Measurements from ENCODE around the gene TESK1. TPM values are rescaled to one million over a fixed set of nuclear protein-coding genes. Genes with fewer than 3 reads are reported as not detected.

TESK1 gene
- total and polyA plus RNA-seq, 4 donors: 13.7 to 46.9 (median 30.5) TPM

GRCh38 chr9:35603986-35604577 lies 980 bp upstream of the TESK1 start:
- DNase-seq: peak; percentile 100
- peak; percentile 86 for TF ChIP-seq CTCF (IDR thresholded peaks at IDR 0.05; ENCODE audit: control extremely low read depth, extremely low read depth)
- Histone ChIP-seq H3K9ac (ENCODE audit: insufficient read depth in 1 of 2, low read length in 2 of 2) (peak overlapping the region in 1 of 2 donors; percentile 95), H3K4me3 (peak overlapping the region; percentile 58), H3K9me3 (ENCODE audit: control insufficient read depth in 4 of 4, insufficient read depth in 3 of 4, low read length in 3 of 4) (no peaks in the 10 kb centered on the region), H3K4me1 (ENCODE audit: control insufficient read depth in 5 of 5, insufficient read depth in 5 of 5, low read length in 5 of 5) (peaks cover 0 to 29% (median 10%) of the 10 kb centered on the region in 5 donors), H3K27me3 (ENCODE audit: control insufficient read depth in 3 of 3, insufficient read depth in 3 of 3, low read length in 2 of 3) (no peaks in the 10 kb centered on the region), H3K36me3 (ENCODE audit: control insufficient read depth in 4 of 4, insufficient read depth in 4 of 4, low read length in 4 of 4) (peaks cover under 1 to 13% (median 7%) of the 10 kb centered on the region in 4 donors), H3K27ac (ENCODE audit: low read depth in 1 of 2, low read length in 1 of 2) (peak overlapping the region; percentile 91)
- ATAC-seq (ENCODE audit: insufficient read depth, low FRiP score): peak; percentile 90
- 0% methylated on average over 41 of the region's 41 CpGs for WGBS, 2 donors

- H3K9me3 ChIP-seq (ENCODE audit: control insufficient read depth in 4 of 4, insufficient read depth in 3 of 4, low read length in 3 of 4): no peaks in the 10 kb centered on the region
- H3K27me3 ChIP-seq (ENCODE audit: control insufficient read depth in 3 of 3, insufficient read depth in 3 of 3, low read length in 2 of 3): no peaks in the 10 kb centered on the region
- DNase-seq: peak; percentile 9 to 24 (median 17)
- H3K4me3 ChIP-seq: peak overlapping the region; percentile 64
- WGBS, 2 donors: 1% methylated on average over 63 to 76 of the region's 76 CpGs
- peak overlapping the region; percentile 8 to 68 for H3K9ac ChIP-seq (ENCODE audit: insufficient read depth in 1 of 2, low read length in 2 of 2)
- H3K36me3 ChIP-seq (ENCODE audit: control insufficient read depth in 4 of 4, insufficient read depth in 4 of 4, low read length in 4 of 4): peaks cover 2 to 23% (median 12%) of the 10 kb centered on the region in 4 donors
- H3K27ac ChIP-seq (ENCODE audit: low read depth in 1 of 2, low read length in 1 of 2): peak overlapping the region; percentile 33 to 82
- TF ChIP-seq CTCF (IDR thresholded peaks at IDR 0.05; ENCODE audit: control extremely low read depth, extremely low read depth): no peak
- H3K4me1 ChIP-seq (ENCODE audit: control insufficient read depth in 5 of 5, insufficient read depth in 5 of 5, low read length in 5 of 5): peaks cover 0 to 29% (median 10%) of the 10 kb centered on the region in 5 donors
- no peak for ATAC-seq (ENCODE audit: insufficient read depth, low FRiP score)
Observed at GRCh38 chr9:35605351-35606137, 482 bp downstream of the TESK1 start.

GRCh38 chr9:35606138-35606504 lies 1.1 kb downstream of the TESK1 start:
- DNase-seq (peak in 1 of 3 donors; percentile 8), ATAC-seq (ENCODE audit: insufficient read depth, low FRiP score) (no peak)
- H3K27me3 ChIP-seq (ENCODE audit: control insufficient read depth in 3 of 3, insufficient read depth in 3 of 3, low read length in 2 of 3): no peaks in the 10 kb centered on the region
- peak overlapping the region; percentile 64 for H3K4me3 ChIP-seq
- H3K9ac ChIP-seq (ENCODE audit: insufficient read depth in 1 of 2, low read length in 2 of 2): peak overlapping the region; percentile 8 to 68
- peaks cover 2 to 23% (median 12%) of the 10 kb centered on the region in 4 donors for H3K36me3 ChIP-seq (ENCODE audit: control insufficient read depth in 4 of 4, insufficient read depth in 4 of 4, low read length in 4 of 4)
- peaks cover 0 to 29% (median 10%) of the 10 kb centered on the region in 5 donors for H3K4me1 ChIP-seq (ENCODE audit: control insufficient read depth in 5 of 5, insufficient read depth in 5 of 5, low read length in 5 of 5)
- WGBS, 2 donors: 16 to 24% methylated on average over 5 of the region's 5 CpGs
- peak overlapping the region in 1 of 2 donors; percentile 82 for H3K27ac ChIP-seq (ENCODE audit: low read depth in 1 of 2, low read length in 1 of 2)
- H3K9me3 ChIP-seq (ENCODE audit: control insufficient read depth in 4 of 4, insufficient read depth in 3 of 4, low read length in 3 of 4): no peaks in the 10 kb centered on the region
- no peak for TF ChIP-seq CTCF (IDR thresholded peaks at IDR 0.05; ENCODE audit: control extremely low read depth, extremely low read depth)

Data from lung (tissue), 12 donors.